ENCODE results near the gene SCML1.

GRCh38 chrX:17710871-17711301 is 26.4 kb upstream of the SCML1 start:
- TF ChIP-seq CTCF (IDR thresholded peaks at IDR 0.05; ENCODE audit: borderline replicate concordance, extremely low read depth, low read length, poor library complexity, severe bottlenecking), result no peak
- no peak for TF ChIP-seq EZH2 (IDR thresholded peaks at IDR 0.05; ENCODE audit: borderline replicate concordance, low read depth, low read length, severe bottlenecking)
